ENCODE results near the gene MRPL22.
"Not testable (repeated sequence)": the region's sequence is repeated elsewhere in the genome, so short reads cannot be mapped to it uniquely, and the experiment has no call there.

The MRPL22 gene

DNA sequence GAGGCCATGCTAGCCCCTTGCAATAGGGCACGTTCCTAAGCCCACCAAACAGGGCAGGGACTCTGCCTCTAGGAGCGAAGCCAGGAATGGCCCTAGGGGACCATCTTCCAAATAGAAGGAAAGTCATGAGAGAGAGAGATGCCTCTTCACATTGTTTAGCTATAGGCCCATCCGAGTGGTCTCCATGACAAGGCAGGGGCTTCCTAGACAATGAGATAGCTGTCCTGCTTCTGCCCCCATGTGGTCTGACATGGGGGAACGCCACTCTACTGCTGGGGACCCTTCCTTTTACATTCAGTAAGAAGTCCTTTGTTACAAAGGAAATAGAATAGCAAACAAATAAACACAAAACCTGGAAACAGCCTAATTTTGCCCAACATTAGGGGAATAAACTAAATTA, 54.8 kb downstream of the MRPL22 start:
- DNase-seq (ENCODE audit: low spot score): peak; percentile 3

- no peak for DNase-seq (ENCODE audit: low spot score)
Measured at GRCh38 chr5:154997746-154998145, 56.9 kb downstream of the MRPL22 start.

- DNase-seq (ENCODE audit: low spot score): no peak
Measured at GRCh38 chr5:154999865-155000264, 59.0 kb downstream of the MRPL22 start.

GRCh38 chr5:155001523-155001922, 60.6 kb downstream of the MRPL22 start:
- DNase-seq (ENCODE audit: low spot score): no peak

DNA sequence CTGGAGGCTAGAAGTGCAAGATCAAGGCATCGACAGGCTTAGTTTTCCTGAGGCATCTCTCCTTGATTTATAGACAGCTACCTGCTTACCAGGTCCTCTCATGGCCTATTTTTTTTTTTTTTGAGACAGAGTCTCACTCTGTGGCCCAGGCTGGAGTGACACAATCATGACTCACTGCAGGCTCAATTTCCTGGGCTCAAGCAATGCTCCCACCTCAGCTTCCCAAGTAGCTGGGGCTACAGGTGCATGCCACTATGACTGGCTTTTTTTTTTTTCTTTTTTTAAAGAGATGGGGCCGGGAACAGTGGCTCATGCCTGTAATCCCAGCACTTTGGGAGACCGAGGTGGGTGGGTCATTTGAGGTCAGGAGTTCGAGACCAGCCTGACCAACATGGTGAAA, 61.8 kb downstream of the MRPL22 start:
- DNase-seq (ENCODE audit: low spot score): not testable (repeated sequence)

- DNase-seq (ENCODE audit: low spot score): peak; percentile 10
Measured at GRCh38 chr5:155004138-155004744, 63.4 kb downstream of the MRPL22 start.

DNA sequence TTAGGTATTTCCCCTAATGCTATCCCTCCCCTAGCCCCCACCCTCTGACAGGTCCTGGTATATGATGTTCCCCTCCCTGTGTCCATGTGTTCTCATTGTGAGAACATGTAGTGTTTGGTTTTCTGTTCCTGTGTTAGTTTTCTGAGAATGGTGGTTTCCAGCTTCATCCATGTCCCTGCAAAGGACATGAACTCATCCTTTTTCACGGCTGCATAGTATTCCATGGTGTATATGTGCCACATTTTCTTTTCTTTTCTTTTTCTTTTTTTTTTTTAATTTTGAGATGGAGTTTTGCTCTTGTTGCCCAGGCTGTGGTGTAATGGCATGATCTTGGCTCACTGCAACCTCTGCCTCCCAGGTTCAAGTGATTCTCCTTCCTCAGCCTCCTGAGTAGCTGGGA, 65.4 kb downstream of the MRPL22 start:
- DNase-seq (ENCODE audit: low spot score): not testable (repeated sequence)

- no peak for DNase-seq (ENCODE audit: low spot score)
Measured at GRCh38 chr5:155008669-155009068, 67.8 kb downstream of the MRPL22 start.

GRCh38 chr5:155010881-155011280, 70.0 kb downstream of the MRPL22 start:
- no peak for DNase-seq (ENCODE audit: low spot score)

DNA sequence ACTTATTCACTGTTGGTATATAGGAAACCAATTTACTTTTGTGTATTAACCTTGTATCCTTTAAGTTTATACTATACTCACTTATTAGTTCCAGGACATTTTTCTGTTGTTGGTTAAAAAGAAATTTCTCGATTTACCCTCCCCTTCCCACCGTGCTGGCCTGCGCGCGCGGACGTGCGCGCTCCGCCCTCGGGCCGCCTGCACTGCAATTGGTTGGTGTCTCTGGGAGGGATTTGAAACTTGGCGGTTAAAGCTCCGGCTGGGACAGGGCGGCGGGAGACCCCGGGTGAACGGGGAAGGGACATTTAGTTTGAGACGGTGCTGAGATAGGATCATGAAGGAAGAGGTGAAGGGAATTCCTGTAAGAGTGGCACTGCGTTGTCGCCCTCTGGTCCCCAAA, 72.7 kb downstream of the MRPL22 start, which contains the start of gene KIF4B:
Gene KIF4B (plus strand): TSS at position 230 of the 400 bp plus-strand sequence. CDS start 105 bp downstream, at position 335.
- no peak for DNase-seq (ENCODE audit: low spot score)

GRCh38 chr5:155015239-155015638, 74.4 kb downstream of the MRPL22 start:
- DNase-seq (ENCODE audit: low spot score): no peak

DNA sequence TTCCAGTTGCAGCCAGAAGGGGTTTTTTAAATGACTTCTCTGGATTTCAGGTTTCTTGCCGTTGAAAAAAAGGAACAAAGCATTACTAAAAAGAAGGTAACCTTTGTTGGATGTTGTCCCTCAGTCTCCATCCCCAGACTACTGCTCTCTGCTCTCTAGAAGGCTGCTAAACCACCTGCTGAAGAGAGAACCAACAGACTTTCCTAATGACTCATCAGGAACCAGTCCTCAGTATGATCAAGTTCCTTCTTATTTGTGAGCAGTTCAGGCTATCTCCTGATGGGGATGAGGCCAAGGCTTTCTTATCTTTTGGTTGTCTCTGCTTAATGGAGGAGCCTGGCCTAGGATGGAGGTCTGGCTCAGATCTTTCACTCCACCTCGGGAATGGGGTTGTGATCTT, 76.7 kb downstream of the MRPL22 start:
- no peak for DNase-seq (ENCODE audit: low spot score)

All from cerebellar cortex (tissue), 1 donor.